ENCODE results near the gene ST6GALNAC5. TPM values are rescaled to one million over a fixed set of nuclear protein-coding genes. Genes with fewer than 3 reads are reported as not detected.

Gene ST6GALNAC5
- total and polyA plus RNA-seq, 2 of the 13 experiments (the other 11 are each of a cell fraction or from before 2014, with no cell fraction given) = not detected

GRCh38 chr1:76998582-76999223, 131.4 kb downstream of the ST6GALNAC5 start:
- BruUV-seq (replicated peaks) = no TSS peak
- Histone ChIP-seq H3K4me2 (ENCODE audit: low read depth, low read length) (no peak overlapping the region), H3K79me2 (ENCODE audit: insufficient read depth, low read length) (no peaks in the 10 kb centered on the region), H3K4me3 (replicated peaks in 1 of 3; ENCODE audit: insufficient read depth in 1 of 3, low read depth in 2 of 3, low read length in 3 of 3) (no peak overlapping the region), H3K27me3 (ENCODE audit: control insufficient read depth in 1 of 2, insufficient read depth in 2 of 2, low read length in 2 of 2) (no peaks in the 10 kb centered on the region), H3K9ac (ENCODE audit: insufficient read depth, low read depth, low read length) (no peak overlapping the region), H3K9me3 (ENCODE audit: low read length) (no peaks in the 10 kb centered on the region), H4K20me1 (ENCODE audit: insufficient read depth, low read length) (no peaks in the 10 kb centered on the region), H3K27ac (ENCODE audit: extremely low read length, insufficient read depth, low read length) (no peak overlapping the region), H2AFZ (ENCODE audit: low read length) (no peak overlapping the region), H3K36me3 (replicated peaks in 1 of 2; ENCODE audit: control insufficient read depth in 1 of 2, insufficient read depth in 2 of 2, low read length in 2 of 2) (no peaks in the 10 kb centered on the region), H3K4me1 (ENCODE audit: insufficient read depth, low read length) (no peaks in the 10 kb centered on the region)
- CTCF ChIA-PET (ENCODE audit: low intra/inter-chr PET ratio, low total read pairs) = no interaction called here
- TF ChIP-seq DDIT3 (CRISPR knock-in tag; IDR thresholded peaks at IDR 0.05) = no peak
- TF ChIP-seq SNAI1 (CRISPR knock-in tag; IDR thresholded peaks at IDR 0.05; ENCODE audit: borderline replicate concordance) = no peak
- no peak for TF ChIP-seq ZNF382 (CRISPR knock-in tag; IDR thresholded peaks at IDR 0.05; ENCODE audit: borderline replicate concordance)
- no peak for TF ChIP-seq ZNF691 (CRISPR knock-in tag; IDR thresholded peaks at IDR 0.05; ENCODE audit: borderline replicate concordance, low read depth)
- in situ Hi-C loops (cut with HindIII; ENCODE audit: extremely low pct_ligation_motif_present, low pct_unique_long_range_greater_than_20kb) (no loop called here), intact Hi-C loops (cut with micrococcal nuclease; ENCODE audit: unreplicated experiment) (no loop called here)
- 5% methylated on average over 4 of the region's 4 CpGs for WGBS (ENCODE audit: low lambda C conversion rate)
- ATAC-seq (no peak), DNase-seq (ENCODE audit: low spot score) (no peak), FAIRE-seq (no peak)
- POLR2A ChIA-PET = no interaction called here

GRCh38 chr1:77007675-77008074, 140.4 kb downstream of the ST6GALNAC5 start:
- in situ Hi-C loops (cut with HindIII; ENCODE audit: extremely low pct_ligation_motif_present, low pct_unique_long_range_greater_than_20kb) (no loop called here), intact Hi-C loops (cut with micrococcal nuclease; ENCODE audit: unreplicated experiment) (no loop called here)
- no peaks in the 10 kb centered on the region for H4K20me1 ChIP-seq (ENCODE audit: insufficient read depth, low read length)
- DNase-seq (ENCODE audit: low spot score) (no peak), ATAC-seq (no peak), FAIRE-seq (no peak)
- BruUV-seq (replicated peaks) = no TSS peak
- H3K9me3 ChIP-seq (ENCODE audit: low read length) = no peaks in the 10 kb centered on the region
- no peaks in the 10 kb centered on the region for H3K79me2 ChIP-seq (ENCODE audit: insufficient read depth, low read length)
- ChIA-PET CTCF (ENCODE audit: low intra/inter-chr PET ratio, low total read pairs) (no interaction called here), POLR2A (no interaction called here)
- no peak overlapping the region for H3K4me3 ChIP-seq (replicated peaks in 1 of 3; ENCODE audit: insufficient read depth in 1 of 3, low read depth in 2 of 3, low read length in 3 of 3)
- no peak overlapping the region for H3K9ac ChIP-seq (ENCODE audit: insufficient read depth, low read depth, low read length)
- H2AFZ ChIP-seq (ENCODE audit: low read length) = no peak overlapping the region
- H3K27me3 ChIP-seq (ENCODE audit: control insufficient read depth in 1 of 2, insufficient read depth in 2 of 2, low read length in 2 of 2) = no peaks in the 10 kb centered on the region
- TF ChIP-seq ZNF773 (CRISPR knock-in tag; IDR thresholded peaks at IDR 0.05; ENCODE audit: borderline replicate concordance) (no peak), SALL2 (CRISPR knock-in tag; IDR thresholded peaks at IDR 0.05) (no peak), ZNF605 (CRISPR knock-in tag; IDR thresholded peaks at IDR 0.05) (no peak), ZEB1 (IDR thresholded peaks at IDR 0.05; ENCODE audit: insufficient replicate concordance, low read depth) (no peak), SOX13 (IDR thresholded peaks at IDR 0.05) (no peak), SOX13 (CRISPR knock-in tag; conservative IDR thresholded peaks at IDR 0.05 in 1 of 2, IDR thresholded peaks at IDR 0.05 in 1 of 2) (no peak), HES4 (CRISPR knock-in tag; IDR thresholded peaks at IDR 0.05; ENCODE audit: borderline replicate concordance) (no peak), ZNF10 (CRISPR knock-in tag; IDR thresholded peaks at IDR 0.05; ENCODE audit: borderline replicate concordance, low read depth) (no peak), NFIB (CRISPR knock-in tag; IDR thresholded peaks at IDR 0.05; ENCODE audit: borderline replicate concordance) (no peak), ATF6 (CRISPR knock-in tag; conservative IDR thresholded peaks at IDR 0.05) (no peak)
- no peak overlapping the region for H3K4me2 ChIP-seq (ENCODE audit: low read depth, low read length)
- H3K27ac ChIP-seq (ENCODE audit: extremely low read length, insufficient read depth, low read length) = no peak overlapping the region
- no peaks in the 10 kb centered on the region for H3K4me1 ChIP-seq (ENCODE audit: insufficient read depth, low read length)
- no peaks in the 10 kb centered on the region for H3K36me3 ChIP-seq (replicated peaks in 1 of 2; ENCODE audit: control insufficient read depth in 1 of 2, insufficient read depth in 2 of 2, low read length in 2 of 2)
- WGBS (ENCODE audit: low lambda C conversion rate) = 62% methylated on average over 3 of the region's 3 CpGs

All from HepG2 (cell line).